ENCODE data around the gene DNAJA4.

GRCh38 chr15:78319588-78319987 lies 55.2 kb downstream of the DNAJA4 start:
- no peak for TF ChIP-seq EZH2 (IDR thresholded peaks at IDR 0.05; ENCODE audit: low read length, unreplicated experiment)
- TF ChIP-seq EZH2phosphoT487 (IDR thresholded peaks at IDR 0.05; ENCODE audit: borderline replicate concordance, low read length) = no peak
- TF ChIP-seq, protein P1, sequence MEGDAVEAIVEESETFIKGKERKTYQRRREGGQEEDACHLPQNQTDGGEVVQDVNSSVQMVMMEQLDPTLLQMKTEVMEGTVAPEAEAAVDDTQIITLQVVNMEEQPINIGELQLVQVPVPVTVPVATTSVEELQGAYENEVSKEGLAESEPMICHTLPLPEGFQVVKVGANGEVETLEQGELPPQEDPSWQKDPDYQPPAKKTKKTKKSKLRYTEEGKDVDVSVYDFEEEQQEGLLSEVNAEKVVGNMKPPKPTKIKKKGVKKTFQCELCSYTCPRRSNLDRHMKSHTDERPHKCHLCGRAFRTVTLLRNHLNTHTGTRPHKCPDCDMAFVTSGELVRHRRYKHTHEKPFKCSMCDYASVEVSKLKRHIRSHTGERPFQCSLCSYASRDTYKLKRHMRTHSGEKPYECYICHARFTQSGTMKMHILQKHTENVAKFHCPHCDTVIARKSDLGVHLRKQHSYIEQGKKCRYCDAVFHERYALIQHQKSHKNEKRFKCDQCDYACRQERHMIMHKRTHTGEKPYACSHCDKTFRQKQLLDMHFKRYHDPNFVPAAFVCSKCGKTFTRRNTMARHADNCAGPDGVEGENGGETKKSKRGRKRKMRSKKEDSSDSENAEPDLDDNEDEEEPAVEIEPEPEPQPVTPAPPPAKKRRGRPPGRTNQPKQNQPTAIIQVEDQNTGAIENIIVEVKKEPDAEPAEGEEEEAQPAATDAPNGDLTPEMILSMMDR (conservative IDR thresholded peaks at IDR 0.05; ENCODE audit: low read depth, low read length) = no peak
